Glomerular visceral epithelial cell (primary cell): Measurements from ENCODE around the gene DNAH7.

ENCODE experiments used
- DNase-seq: peaks from one replicate; pipeline ENCODE4 v3.0.0-alpha.2; 2016; ENCODE audit errors: extremely low spot score

The DNAH7 gene

DNA sequence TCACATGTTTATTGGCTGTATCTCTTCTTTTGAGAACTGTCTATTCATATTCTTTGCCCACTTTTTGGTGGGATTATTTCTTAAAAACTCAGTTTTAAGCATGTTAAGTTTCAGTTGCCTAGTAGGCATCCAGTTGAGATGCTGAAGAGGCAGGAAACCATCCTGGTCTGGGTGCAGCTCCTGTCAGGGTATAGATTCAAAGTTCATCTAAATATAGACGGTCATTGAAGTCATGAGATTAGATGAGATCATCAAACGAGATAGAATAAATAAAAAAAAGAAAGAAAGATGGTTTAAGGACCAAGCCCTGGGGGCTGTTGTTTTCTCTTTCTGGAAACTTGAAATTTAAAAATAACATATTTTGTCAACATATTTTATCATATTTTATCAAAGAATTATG is 9.2 kb upstream of the DNAH7 start:
- no peak for DNase-seq

DNA sequence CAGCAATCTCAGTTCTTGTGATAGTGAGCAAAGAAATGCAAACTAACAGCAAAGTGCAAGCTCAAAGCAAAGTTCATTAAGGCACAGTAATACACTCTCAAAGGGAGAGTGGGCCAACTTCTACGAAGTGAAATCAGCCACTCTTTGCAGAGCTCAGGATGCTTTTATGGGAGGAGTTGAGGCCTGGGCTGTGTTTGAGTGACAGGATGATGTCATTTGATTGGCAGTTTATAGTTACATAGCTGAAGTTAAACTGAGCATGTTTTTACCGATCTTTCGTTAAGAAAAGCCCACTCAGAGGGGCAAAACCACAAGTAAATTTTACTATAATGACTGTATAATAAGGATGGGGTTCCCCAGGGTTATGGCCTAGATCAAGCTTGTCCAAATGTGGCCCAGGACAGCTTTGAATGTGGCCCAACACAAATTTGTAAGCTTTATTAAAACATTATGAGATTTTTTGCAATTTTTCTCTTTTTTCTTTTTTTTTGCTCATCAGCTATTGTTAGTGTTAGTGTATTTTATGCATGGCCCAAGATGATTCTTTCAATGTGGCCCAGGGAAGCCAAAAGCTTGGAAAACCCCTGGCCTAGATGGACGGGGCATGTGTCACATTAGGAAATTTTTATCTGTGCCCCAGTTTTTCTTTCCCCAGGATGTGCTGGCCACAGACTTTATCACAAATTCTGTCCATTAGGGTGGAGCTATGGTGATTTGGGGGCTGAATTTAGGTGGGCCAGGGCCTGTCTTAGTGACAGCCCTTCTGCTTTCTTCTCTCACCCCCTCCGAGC is 8.3 kb upstream of the DNAH7 start:
- no peak for DNase-seq

GRCh38 chr2:196075196-196075595 is 6.6 kb upstream of the DNAH7 start:
- no peak for DNase-seq

GRCh38 chr2:196074631-196075030 is 6.0 kb upstream of the DNAH7 start:
- DNase-seq, result no peak

DNA sequence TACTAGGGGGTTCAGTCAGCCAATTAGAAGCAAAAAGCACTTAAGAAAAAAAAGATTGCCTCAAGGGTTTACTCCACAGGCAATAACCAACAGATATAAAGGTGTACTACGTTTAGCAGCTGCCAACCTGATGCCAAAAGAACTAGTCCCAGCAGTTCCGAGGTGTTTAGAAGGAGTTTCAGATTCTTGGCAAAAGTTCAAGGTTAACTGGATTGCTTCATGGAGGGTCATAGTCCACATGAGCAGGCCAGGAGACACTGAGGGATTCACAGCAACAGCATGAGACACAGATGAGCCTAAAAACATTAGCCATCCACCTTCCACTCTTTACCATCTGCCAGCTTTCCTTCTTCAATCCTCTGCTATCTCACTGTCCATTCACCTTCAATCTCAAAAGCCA is 4.9 kb upstream of the DNAH7 start:
- no peak for DNase-seq

GRCh38 chr2:196067088-196067382 is 1.6 kb downstream of the DNAH7 start:
- DNase-seq, result no peak

GRCh38 chr2:196066291-196067087 is 2.1 kb downstream of the DNAH7 start:
- peak; percentile 37 for DNase-seq

DNA sequence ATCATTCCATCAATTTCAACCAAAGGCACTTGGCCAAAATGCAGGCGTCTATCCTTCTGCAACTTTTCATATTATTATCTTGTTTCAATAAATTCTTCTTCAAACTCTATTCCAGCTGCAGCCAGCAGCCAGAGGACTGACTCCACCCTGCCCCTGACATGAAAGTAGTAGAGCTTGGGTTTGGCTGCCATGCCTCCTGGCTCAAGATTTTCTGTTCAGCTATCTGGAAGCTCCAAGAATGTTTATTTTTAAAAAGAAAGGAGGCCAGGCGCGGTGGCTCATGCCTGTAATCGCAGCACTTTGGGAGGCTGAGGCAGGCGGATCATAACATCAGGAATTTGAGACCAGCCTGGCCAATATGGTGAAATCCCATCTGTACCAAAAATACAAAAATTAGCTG is 4.9 kb downstream of the DNAH7 start:
- DNase-seq, result no peak

DNA sequence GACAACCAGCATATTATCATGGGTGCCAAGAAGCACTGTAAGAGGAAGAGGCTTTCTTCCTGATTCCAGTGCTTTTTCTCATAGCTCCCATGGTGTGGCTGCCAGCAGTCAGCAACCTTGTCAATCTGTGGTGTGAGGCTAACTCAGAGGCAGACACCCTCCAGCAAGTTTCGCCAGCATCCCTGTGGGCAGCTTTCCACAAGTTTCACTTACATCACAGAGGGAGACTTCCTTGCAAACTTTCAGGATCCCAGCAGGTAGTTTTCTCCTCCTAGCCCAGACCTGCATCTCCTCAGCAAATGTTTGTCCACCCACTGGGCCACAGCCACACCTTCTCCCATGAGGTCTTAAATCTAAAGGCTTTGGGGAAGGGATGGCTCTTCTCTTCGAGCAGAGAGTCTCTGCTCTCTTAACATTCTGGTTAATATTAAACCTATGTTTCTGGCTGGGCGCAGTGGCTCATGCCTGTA is 9.1 kb downstream of the DNAH7 start:
- DNase-seq, result peak; percentile 8

DNA sequence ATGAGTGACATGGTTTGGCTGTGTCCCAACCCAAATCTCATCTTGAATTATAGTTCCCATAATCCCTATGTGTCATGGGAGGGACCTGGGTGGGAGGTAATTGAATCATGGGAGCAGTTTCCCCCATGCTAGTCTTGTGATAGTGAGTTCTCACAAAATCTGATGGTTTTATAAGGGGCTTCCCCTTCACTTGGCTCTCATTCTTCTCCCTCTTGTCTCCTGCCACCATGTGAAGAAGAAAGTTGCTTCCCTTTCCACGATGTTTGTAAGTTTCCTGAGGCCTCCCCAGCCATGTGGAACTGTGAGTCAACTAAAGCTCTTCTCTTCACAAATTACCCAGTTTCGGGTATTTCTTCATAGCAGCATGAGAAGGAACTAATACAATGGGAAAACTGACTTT is 14.0 kb downstream of the DNAH7 start:
- no peak for DNase-seq

GRCh38 chr2:196046123-196046917 is 22.3 kb downstream of the DNAH7 start:
- DNase-seq, result peak; percentile 31

- DNase-seq, result no peak
Observed at GRCh38 chr2:196041786-196042185, 26.9 kb downstream of the DNAH7 start.

GRCh38 chr2:196040218-196040617 is 28.4 kb downstream of the DNAH7 start:
- no peak for DNase-seq

GRCh38 chr2:196036442-196036841 is 32.2 kb downstream of the DNAH7 start:
- DNase-seq, result no peak

DNA sequence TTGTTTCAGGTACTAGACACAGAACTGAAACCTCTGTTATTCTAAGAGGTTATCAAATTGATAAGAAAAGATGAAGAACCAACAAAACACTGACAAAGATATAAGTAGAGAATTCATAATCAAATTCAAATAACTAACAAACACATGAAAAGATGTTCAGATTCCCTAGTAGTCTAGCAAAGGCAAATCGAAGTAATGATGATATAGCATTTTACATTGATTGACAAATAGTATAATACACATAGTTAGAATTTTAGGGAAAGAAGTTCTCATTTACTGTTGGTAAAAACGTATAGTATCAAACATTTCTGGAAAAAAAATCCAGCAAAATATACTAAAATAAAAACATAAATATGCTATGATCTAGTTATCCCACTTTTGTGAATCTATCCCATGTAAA is 50.6 kb downstream of the DNAH7 start:
- DNase-seq, result no peak

DNA sequence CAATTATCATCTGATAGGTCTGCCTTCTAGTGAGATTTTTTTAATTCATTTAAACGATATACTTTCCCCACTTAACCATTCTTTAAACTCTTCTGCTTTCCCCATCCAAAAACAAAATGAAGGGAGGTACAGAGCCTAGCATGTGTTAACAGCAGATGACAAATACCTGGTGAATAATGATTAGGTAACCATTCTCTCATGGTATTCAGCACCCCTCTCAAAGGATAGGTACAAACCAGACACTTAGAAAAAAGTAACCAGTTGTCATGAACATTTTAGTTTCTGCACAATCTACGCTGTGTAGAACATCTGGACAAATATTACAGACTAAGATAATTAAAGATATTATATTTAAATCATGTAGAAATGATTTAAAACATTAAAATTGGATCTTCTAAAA is 56.3 kb downstream of the DNAH7 start:
- no peak for DNase-seq

DNA sequence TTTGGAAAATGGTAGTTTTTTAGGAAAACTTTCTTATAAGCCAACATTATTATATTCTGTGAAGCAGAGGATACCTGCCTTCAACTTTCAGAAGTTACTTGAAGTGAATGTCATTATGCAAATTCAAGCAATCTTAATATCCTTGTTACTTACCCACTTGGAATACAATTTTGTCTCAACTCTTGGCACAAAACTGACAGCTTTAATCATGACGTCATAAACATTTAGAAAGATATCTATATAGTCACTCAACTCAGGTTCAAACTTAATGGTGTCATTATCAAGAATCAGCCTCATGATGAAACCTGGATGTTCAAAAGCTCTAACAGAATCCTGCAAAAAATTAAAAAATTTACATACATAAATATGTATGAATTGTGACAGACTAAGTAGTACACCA is 68.1 kb downstream of the DNAH7 start:
- DNase-seq, result no peak

GRCh38 chr2:195998070-195998469 is 70.6 kb downstream of the DNAH7 start:
- no peak for DNase-seq

DNA sequence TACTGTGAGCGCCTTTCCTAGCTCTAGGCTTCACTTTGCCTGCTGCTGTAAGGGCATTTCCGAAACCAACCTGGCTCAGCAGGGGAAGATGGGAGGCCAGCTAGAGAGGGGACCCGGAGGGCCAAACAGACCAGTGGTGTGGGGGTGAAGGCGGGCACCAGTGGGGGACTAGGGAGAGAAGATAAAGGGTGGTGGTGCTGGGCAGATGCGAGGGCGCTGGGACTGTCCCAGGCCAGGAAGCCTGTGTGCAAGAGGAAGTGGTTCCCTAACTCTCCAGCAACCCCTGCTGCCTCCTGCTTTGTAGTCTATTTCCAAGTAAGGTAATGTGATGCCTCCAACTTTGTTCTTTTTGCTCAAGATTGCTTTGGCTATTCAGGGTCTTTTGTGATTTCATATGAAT is 73.1 kb downstream of the DNAH7 start:
- no peak for DNase-seq

GRCh38 chr2:195993623-195994022 is 75.0 kb downstream of the DNAH7 start:
- DNase-seq, result no peak

DNA sequence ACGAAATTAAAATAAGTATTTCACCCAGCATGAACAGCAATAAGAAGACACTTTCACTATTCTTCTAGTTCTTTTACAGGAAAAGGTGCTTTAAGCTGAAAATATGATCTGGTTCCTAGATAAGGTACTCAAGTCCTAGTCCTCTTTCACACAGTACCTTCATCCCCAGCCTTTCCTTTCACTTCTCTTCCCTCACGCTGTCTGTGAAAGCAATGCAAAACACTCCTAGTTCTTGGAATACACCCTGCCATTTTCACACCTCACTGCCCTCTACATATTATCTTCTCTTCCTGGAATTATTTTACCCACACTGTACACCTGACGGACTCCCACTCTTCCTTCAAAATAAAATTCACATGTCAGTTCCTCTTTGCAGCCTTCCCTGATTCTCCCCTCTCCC is 82.9 kb downstream of the DNAH7 start:
- peak; percentile 42 for DNase-seq

DNA sequence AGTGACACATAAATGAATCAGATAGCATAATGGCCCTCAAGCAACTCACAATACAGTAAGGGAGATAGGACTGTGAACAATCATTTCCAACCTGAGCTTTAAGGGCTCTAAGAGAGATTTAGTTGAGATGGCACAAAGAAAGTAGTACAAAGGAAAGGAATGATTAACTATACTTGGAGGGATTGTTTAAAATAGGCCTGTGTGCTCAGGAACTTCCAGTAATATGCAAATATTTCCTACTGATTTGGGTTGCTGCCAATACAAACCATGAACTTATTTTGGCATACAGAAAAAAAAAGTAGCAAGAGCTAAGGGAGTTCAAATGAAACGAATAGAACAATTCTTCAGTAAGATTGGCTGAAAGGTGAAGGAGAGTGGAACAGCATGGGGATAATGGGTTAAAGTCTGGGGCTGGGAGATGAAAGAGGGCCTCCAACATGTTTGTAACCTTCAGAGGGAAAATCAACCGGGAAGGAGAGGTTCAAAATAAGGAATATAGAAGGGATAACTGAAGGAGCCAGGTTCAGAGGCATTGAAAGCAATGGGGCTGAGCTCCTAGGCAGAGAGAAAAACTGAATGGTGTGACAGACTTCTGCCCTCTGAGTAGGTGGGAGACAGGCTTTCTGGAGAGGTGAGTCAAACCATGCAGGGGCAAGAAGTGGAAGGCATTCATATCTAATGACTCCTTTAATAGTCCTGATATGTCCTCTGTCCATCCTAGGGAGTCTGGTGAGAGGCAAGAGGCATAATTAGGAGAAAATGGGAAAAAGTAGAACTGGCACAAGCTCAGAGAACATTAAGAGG is 83.5 kb downstream of the DNAH7 start:
- peak; percentile 23 for DNase-seq
